SU-DHL-6 (cell line): ENCODE measurements around the gene EFNA4.

Source experiments
- H2AFZ ChIP-seq: fragments of 200-600 bp; sonication (generic); 2 replicates; pipeline ENCODE4 v1.6.1; 2014; ENCODE audit warnings: low read depth, mild to moderate bottlenecking, moderate library complexity, mixed read lengths, antibody characterized with exemption, low read length; ENCODE audit not compliant: severe bottlenecking
- H3F3A ChIP-seq: fragments of 200-600 bp; shearing (Covaris generic); 2 replicates; pipeline ENCODE4 v1.6.0; 2016; ENCODE audit warnings: antibody characterized with exemption, mild to moderate bottlenecking; ENCODE audit not compliant: insufficient read depth
- H3K27ac ChIP-seq: fragments of 200-600 bp; sonication (generic); 2 replicates; pipeline ENCODE4 v1.5.1; 2016; ENCODE audit warnings: low read depth, mild to moderate bottlenecking, low read length, moderate library complexity, mixed read lengths
- H3K27me3 ChIP-seq: fragments of 200-600 bp; sonication (generic), shearing (Covaris generic); 2 replicates; pipeline ENCODE4 v1.6.0; 2014; ENCODE audit warnings: mild to moderate bottlenecking, low read length
- H3K36me3 ChIP-seq: fragments of 200-600 bp; sonication (generic); 2 replicates; pipeline ENCODE4 v1.6.1; 2014; ENCODE audit warnings: mild to moderate bottlenecking, low read length, mixed read lengths
- H3K4me2 ChIP-seq: fragments of 300-600, 200-600 bp; shearing (Covaris generic), sonication (generic); 2 replicates; pipeline ENCODE4 v1.6.0; 2014; ENCODE audit warnings: low read length, low read depth, mild to moderate bottlenecking; ENCODE audit not compliant: poor library complexity, severe bottlenecking
- H3K4me3 ChIP-seq: fragments of 200-600 bp; sonication (generic); 2 replicates; pipeline ENCODE4 v1.5.1; 2014; ENCODE audit warnings: antibody characterized with exemption, low read length, mild to moderate bottlenecking, mixed read lengths; ENCODE audit not compliant: insufficient read depth, poor library complexity, severe bottlenecking
- H3K79me2 ChIP-seq: fragments of 200-600 bp; sonication (generic); 2 replicates; pipeline ENCODE4 v1.6.1; 2014; ENCODE audit warnings: mild to moderate bottlenecking, low read length, moderate library complexity; ENCODE audit not compliant: insufficient read depth
- H3K9ac ChIP-seq: fragments of 200-600 bp; sonication (generic); 2 replicates; pipeline ENCODE4 v1.7.0; 2014; ENCODE audit warnings: mild to moderate bottlenecking, low read length
- H3K9me2 ChIP-seq: fragments of 200-600 bp; sonication (generic); replicated peaks from 2 replicates; pipeline ENCODE4 v1.6.1; 2014; ENCODE audit warnings: low read length; ENCODE audit not compliant: insufficient read depth
- H3K9me3 ChIP-seq: fragments of 200-600 bp; sonication (generic); 2 replicates; pipeline ENCODE4 v1.6.1; 2014; ENCODE audit warnings: low read length, mixed read lengths; ENCODE audit not compliant: insufficient read depth
- H4K20me1 ChIP-seq: fragments of 200-600 bp; sonication (generic); 2 replicates; pipeline ENCODE4 v1.6.1; 2014; ENCODE audit warnings: low read depth, mild to moderate bottlenecking, antibody characterized with exemption, low read length, moderate library complexity, mixed read lengths
- EZH2phosphoT487 ChIP-seq: fragments of 200-600 bp; sonication (generic), shearing (Covaris generic); conservative IDR thresholded peaks from 2 replicates; pipeline ENCODE4 v1.6.1; 2018; ENCODE audit warnings: mild to moderate bottlenecking, antibody characterized with exemption, low read length, moderate library complexity, mixed read lengths
- TF ChIP-seq, protein P1 (sequence below): fragments of 200-600 bp; sonication (generic); IDR thresholded peaks from one replicate; pipeline ENCODE4 v1.5.1; 2017; ENCODE audit warnings: antibody characterized with exemption, mild to moderate bottlenecking, low read length, moderate library complexity; ENCODE audit not compliant: insufficient read depth, poor library complexity, severe bottlenecking

The EFNA4 gene

GRCh38 chr1:155022927-155023236 lies 40.7 kb upstream of the EFNA4 start:
- Histone ChIP-seq H3K79me2 (no peaks in the 10 kb centered on the region), H3K9me2 (no peaks in the 10 kb centered on the region), H2AFZ (no peak overlapping the region), H3K9ac (no peak overlapping the region), H3K27ac (no peak overlapping the region), H3K36me3 (no peaks in the 10 kb centered on the region), H3K27me3 (no peaks in the 10 kb centered on the region), H3K4me3 (no peak overlapping the region), H3K4me2 (no peak overlapping the region), H3F3A (no peaks in the 10 kb centered on the region), H4K20me1 (no peaks in the 10 kb centered on the region), H3K9me3 (no peaks in the 10 kb centered on the region)
- TF ChIP-seq, protein P1, sequence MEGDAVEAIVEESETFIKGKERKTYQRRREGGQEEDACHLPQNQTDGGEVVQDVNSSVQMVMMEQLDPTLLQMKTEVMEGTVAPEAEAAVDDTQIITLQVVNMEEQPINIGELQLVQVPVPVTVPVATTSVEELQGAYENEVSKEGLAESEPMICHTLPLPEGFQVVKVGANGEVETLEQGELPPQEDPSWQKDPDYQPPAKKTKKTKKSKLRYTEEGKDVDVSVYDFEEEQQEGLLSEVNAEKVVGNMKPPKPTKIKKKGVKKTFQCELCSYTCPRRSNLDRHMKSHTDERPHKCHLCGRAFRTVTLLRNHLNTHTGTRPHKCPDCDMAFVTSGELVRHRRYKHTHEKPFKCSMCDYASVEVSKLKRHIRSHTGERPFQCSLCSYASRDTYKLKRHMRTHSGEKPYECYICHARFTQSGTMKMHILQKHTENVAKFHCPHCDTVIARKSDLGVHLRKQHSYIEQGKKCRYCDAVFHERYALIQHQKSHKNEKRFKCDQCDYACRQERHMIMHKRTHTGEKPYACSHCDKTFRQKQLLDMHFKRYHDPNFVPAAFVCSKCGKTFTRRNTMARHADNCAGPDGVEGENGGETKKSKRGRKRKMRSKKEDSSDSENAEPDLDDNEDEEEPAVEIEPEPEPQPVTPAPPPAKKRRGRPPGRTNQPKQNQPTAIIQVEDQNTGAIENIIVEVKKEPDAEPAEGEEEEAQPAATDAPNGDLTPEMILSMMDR: no peak
- TF ChIP-seq EZH2phosphoT487: no peak

DNA sequence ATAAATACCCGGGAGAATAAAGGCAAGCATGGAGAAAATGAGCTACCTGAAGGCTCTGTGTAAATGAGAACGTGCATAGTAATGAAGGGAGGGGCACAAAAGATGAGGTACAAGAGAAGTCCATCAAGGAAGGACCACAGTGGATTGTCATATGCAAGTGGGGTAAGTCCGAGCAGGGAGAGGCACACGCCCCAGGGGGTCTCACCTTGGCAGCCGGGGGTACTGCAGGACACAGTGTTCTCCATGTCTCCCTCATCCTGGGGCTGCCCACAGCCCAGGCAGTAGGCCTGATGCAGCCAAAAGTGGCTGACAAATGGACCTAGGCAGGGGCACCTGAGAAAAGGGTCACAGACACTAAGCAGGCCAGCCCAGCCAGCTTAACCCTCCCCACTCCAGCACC lies 39.9 kb upstream of the EFNA4 start:
- Histone ChIP-seq H3K79me2 (no peaks in the 10 kb centered on the region), H3K4me2 (no peak overlapping the region), H3K36me3 (no peaks in the 10 kb centered on the region), H2AFZ (no peak overlapping the region), H3K9me3 (no peaks in the 10 kb centered on the region), H3K4me3 (no peak overlapping the region), H4K20me1 (no peaks in the 10 kb centered on the region), H3K27me3 (no peaks in the 10 kb centered on the region), H3K9me2 (no peaks in the 10 kb centered on the region), H3K9ac (no peak overlapping the region), H3K27ac (no peak overlapping the region), H3F3A (no peaks in the 10 kb centered on the region)
- TF ChIP-seq EZH2phosphoT487: no peak
- TF ChIP-seq, protein P1: no peak

GRCh38 chr1:155024315-155024714 lies 39.2 kb upstream of the EFNA4 start:
- no peak overlapping the region for H3K4me2 ChIP-seq
- no peak for TF ChIP-seq EZH2phosphoT487
- TF ChIP-seq, protein P1: no peak
- no peaks in the 10 kb centered on the region for H3K27me3 ChIP-seq
- no peak overlapping the region for H3K27ac ChIP-seq
- no peak overlapping the region for H3K9ac ChIP-seq
- H3K9me3 ChIP-seq: no peaks in the 10 kb centered on the region
- no peaks in the 10 kb centered on the region for H3F3A ChIP-seq
- no peaks in the 10 kb centered on the region for H3K79me2 ChIP-seq
- no peaks in the 10 kb centered on the region for H3K36me3 ChIP-seq
- H4K20me1 ChIP-seq: no peaks in the 10 kb centered on the region
- H2AFZ ChIP-seq: no peak overlapping the region
- H3K9me2 ChIP-seq: no peaks in the 10 kb centered on the region
- no peak overlapping the region for H3K4me3 ChIP-seq

GRCh38 chr1:155026154-155026553 lies 37.4 kb upstream of the EFNA4 start:
- no peak overlapping the region for H2AFZ ChIP-seq
- no peaks in the 10 kb centered on the region for H3F3A ChIP-seq
- no peaks in the 10 kb centered on the region for H3K36me3 ChIP-seq
- no peak overlapping the region for H3K4me2 ChIP-seq
- no peaks in the 10 kb centered on the region for H3K79me2 ChIP-seq
- H3K9me2 ChIP-seq: no peaks in the 10 kb centered on the region
- H3K27me3 ChIP-seq: no peaks in the 10 kb centered on the region
- no peak for TF ChIP-seq EZH2phosphoT487
- TF ChIP-seq, protein P1: no peak
- H3K4me3 ChIP-seq: no peak overlapping the region
- no peaks in the 10 kb centered on the region for H3K9me3 ChIP-seq
- H3K9ac ChIP-seq: no peak overlapping the region
- H3K27ac ChIP-seq: no peak overlapping the region
- no peaks in the 10 kb centered on the region for H4K20me1 ChIP-seq
